DND-41 (cell line): ENCODE measurements around the gene DLX2.

Experiments used
- ATAC-seq: fragments of 200-7000 bp; cut with Tn5 transposase; 3 replicates; pipeline ENCODE4 v1.9.1; 2021; ENCODE audit warnings: low read depth; ENCODE audit not compliant: insufficient read depth
- DNase-seq: peaks from one replicate; pipeline ENCODE4 v3.0.0-alpha.2; 2020
- H2AFZ ChIP-seq: 2 replicates; pipeline ENCODE4 v1.6.0; 2012; ENCODE audit warnings: low read depth, low read length
- H3K27ac ChIP-seq: 2 replicates; pipeline ENCODE4 v1.5.1; 2012; ENCODE audit warnings: low read length, inconsistent platforms
- H3K27me3 ChIP-seq: fragments of 200-600 bp; sonication (generic); 2 replicates; pipeline ENCODE4 v1.6.0; 2012; ENCODE audit warnings: low read length, mild to moderate bottlenecking, inconsistent platforms; ENCODE audit not compliant: insufficient read depth, poor library complexity
- H3K36me3 ChIP-seq: 2 replicates; pipeline ENCODE4 v1.5.1; 2012; ENCODE audit warnings: low read length, inconsistent platforms; ENCODE audit not compliant: insufficient read depth
- H3K4me1 ChIP-seq: 2 replicates; pipeline ENCODE4 v1.5.1; 2012; ENCODE audit warnings: mild to moderate bottlenecking, low read length; ENCODE audit not compliant: insufficient read depth
- H3K4me2 ChIP-seq: 2 replicates; pipeline ENCODE4 v1.6.0; 2012; ENCODE audit warnings: mild to moderate bottlenecking, moderate library complexity, low read length, inconsistent platforms; ENCODE audit not compliant: insufficient read depth
- H3K4me3 ChIP-seq, 2 experiments: fragments of 200-600 bp in 1 of 2; shearing (Covaris generic) in 1 of 2; 2 replicates each; pipeline ENCODE4 v1.5.1; 2012 to 2016; ENCODE audit warnings: inconsistent platforms in 2 of 2, low read length in 2 of 2, mild to moderate bottlenecking in 2 of 2, low read depth in 1 of 2, moderate library complexity in 1 of 2
- H3K79me2 ChIP-seq: 2 replicates; pipeline ENCODE4 v1.6.0; 2012; ENCODE audit warnings: low read length, inconsistent platforms; ENCODE audit not compliant: insufficient read depth
- H3K9ac ChIP-seq: 2 replicates; pipeline ENCODE4 v1.6.0; 2012; ENCODE audit warnings: low read depth, mild to moderate bottlenecking, inconsistent platforms, low read length, moderate library complexity
- H3K9me3 ChIP-seq: 2 replicates; pipeline ENCODE4 v1.5.1; 2012; ENCODE audit warnings: low read length, moderate library complexity, mild to moderate bottlenecking, inconsistent platforms; ENCODE audit not compliant: insufficient read depth, severe bottlenecking
- H4K20me1 ChIP-seq: 2 replicates; pipeline ENCODE4 v1.6.0; 2012; ENCODE audit warnings: low read length; ENCODE audit not compliant: insufficient read depth
- CTCF ChIP-seq: IDR thresholded peaks from 2 replicates; pipeline ENCODE4 v1.5.1; 2012; ENCODE audit warnings: borderline replicate concordance, low read length, moderate library complexity, mild to moderate bottlenecking; ENCODE audit not compliant: poor library complexity, severe bottlenecking; ENCODE audit errors: extremely low read depth
- EZH2 ChIP-seq: IDR thresholded peaks from 3 replicates; pipeline ENCODE4 v1.6.1; 2012; ENCODE audit warnings: borderline replicate concordance, low read depth, mild to moderate bottlenecking, moderate library complexity, low read length, inconsistent platforms; ENCODE audit not compliant: severe bottlenecking

DLX2 gene

GRCh38 chr2:172096626-172097547 is 5.8 kb downstream of the DLX2 start:
- Histone ChIP-seq H2AFZ (peak overlapping the region; percentile 67), H3K27ac (no peak overlapping the region), H3K9me3 (no peaks in the 10 kb centered on the region), H3K27me3 (peaks cover 51% of the 10 kb centered on the region), H3K36me3 (no peaks in the 10 kb centered on the region), H3K79me2 (no peaks in the 10 kb centered on the region), H3K4me3 (peak overlapping the region; percentile 17 to 52; a peak in 3 of 4 replicates), H3K4me2 (peak overlapping the region; percentile 82), H3K4me1 (peaks cover 31% of the 10 kb centered on the region), H3K9ac (peak overlapping the region; percentile 46), H4K20me1 (peaks cover 9% of the 10 kb centered on the region; the same call in 1 of the 2 replicates)
- DNase-seq (peak; percentile 39), ATAC-seq (peak; percentile 55)
- TF ChIP-seq EZH2: peak; percentile 56
- no peak for TF ChIP-seq CTCF

DNA sequence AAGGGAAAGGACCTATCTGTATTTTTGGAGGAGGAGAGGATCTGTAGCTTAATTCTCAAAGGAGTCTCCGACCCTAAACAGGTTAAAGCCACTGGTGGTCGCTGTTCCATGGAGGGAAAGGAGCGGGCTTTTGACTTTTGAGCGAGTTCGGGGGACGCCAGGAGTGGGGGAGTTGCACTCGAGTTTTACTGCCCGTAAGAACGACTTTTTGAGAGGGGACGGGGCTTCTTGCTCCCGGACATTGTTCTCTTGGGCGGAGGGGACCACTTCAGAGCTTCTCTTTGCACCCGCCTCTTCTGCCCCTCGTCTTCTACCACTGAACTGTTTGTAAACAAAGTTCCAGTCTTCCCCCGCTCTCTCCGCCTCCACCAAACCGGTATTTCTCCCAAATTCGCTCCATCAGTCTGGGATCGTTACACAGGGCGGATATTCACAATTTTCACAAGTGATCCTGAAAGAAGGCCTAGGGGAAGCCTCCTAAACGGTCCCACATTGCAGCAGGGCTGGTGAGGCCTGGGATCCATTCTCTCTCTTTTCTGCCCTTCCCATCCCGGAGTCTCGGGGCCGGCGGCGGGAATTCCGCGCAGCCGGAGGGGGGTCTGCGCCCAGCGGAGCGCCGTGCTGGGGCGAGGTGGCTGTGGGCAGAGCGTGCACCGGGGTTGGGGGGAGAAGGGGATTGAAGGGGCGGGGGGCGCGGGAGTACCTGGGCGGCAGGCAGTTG is 6.6 kb downstream of the DLX2 start:
- DNase-seq: peak; percentile 33

DNA sequence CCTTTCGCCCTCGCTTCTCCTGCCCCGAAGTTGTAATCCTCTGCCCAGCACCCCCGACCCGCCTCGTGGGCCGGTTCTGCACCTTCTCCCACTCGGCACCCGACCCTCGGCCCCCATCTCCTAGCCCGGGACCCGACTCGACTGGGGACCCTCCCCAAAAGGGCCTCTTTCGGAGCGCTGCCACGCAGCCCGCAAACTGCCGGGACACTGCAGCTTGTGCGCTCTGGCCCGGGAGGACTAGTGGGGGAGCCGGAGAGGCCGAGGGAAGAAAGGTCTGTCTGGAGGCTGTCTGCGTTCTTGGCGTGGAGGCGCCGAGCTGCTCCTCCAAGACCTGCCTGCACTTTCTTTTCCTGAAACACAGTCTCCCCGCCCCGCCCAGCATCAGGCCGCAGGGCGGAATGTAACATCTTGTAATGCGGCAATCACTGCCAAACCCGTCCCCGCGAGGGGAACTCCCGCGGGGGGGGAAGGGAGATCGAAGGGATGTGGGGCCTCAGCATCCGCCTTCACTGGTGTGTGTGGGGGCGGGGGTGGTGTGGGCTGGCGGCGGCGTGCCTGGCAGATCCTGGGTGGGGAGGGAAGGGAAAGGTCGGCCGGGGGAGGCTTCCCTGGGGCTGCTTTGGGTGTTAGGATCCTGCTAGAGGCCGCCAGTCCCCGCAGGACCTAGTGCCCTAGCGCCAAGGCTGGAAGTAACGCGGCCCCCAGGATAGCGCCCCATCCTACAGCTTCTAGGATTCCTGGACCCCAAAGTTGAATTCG is 7.4 kb downstream of the DLX2 start:
- Histone ChIP-seq H3K79me2 (no peaks in the 10 kb centered on the region), H3K36me3 (no peaks in the 10 kb centered on the region), H3K9ac (peak overlapping the region; percentile 46), H3K27me3 (peaks cover 45% of the 10 kb centered on the region), H2AFZ (peak overlapping the region; percentile 62), H3K4me2 (peak overlapping the region; percentile 82), H3K4me3 (peak overlapping the region; percentile 23 to 52; a peak in 3 of 4 replicates), H4K20me1 (peaks cover 5% of the 10 kb centered on the region; the same call in 1 of the 2 replicates), H3K4me1 (peaks cover 27% of the 10 kb centered on the region), H3K27ac (no peak overlapping the region), H3K9me3 (no peaks in the 10 kb centered on the region)
- peak; percentile 77 for DNase-seq
- peak; percentile 78 for TF ChIP-seq EZH2
- TF ChIP-seq CTCF: no peak
- peak; percentile 76 for ATAC-seq

More for the DNA sequence above, 6.6 kb downstream of the DLX2 start:
- Histone ChIP-seq H3K4me3 (peak overlapping the region; percentile 1 to 52; a peak in 3 of 4 replicates), H3K79me2 (no peaks in the 10 kb centered on the region), H3K9me3 (no peaks in the 10 kb centered on the region), H3K27me3 (peaks cover 45% of the 10 kb centered on the region), H2AFZ (peak overlapping the region; percentile 62), H3K9ac (peak overlapping the region; percentile 46), H3K4me1 (peaks cover 27% of the 10 kb centered on the region), H3K27ac (no peak overlapping the region), H3K4me2 (peak overlapping the region; percentile 82), H3K36me3 (no peaks in the 10 kb centered on the region), H4K20me1 (peaks cover 5% of the 10 kb centered on the region; the same call in 1 of the 2 replicates)
- ATAC-seq: peak; percentile 39
- TF ChIP-seq EZH2 (no peak), CTCF (peak; percentile 57)
